Neural cell (in vitro differentiated cells): ENCODE measurements around the gene ESPNL. TPM values are rescaled to one million over a fixed set of nuclear protein-coding genes. Genes with fewer than 3 reads are reported as not detected.

Experiments used
- H2AFZ ChIP-seq: fragments of 200-600, 300-800 bp; sonication (generic), shearing (Covaris generic); 2 replicates; pipeline ENCODE4 v1.6.0; 2014; ENCODE audit warnings: low read depth, mild to moderate bottlenecking, antibody characterized with exemption, low read length, moderate library complexity
- H3F3A ChIP-seq: fragments of 200-600 bp; shearing (Covaris generic); 2 replicates; pipeline ENCODE4 v1.6.1; 2016; ENCODE audit warnings: mild to moderate bottlenecking, moderate library complexity, mixed read lengths, antibody characterized with exemption, low read length; ENCODE audit not compliant: insufficient read depth, poor library complexity, severe bottlenecking
- H3K27ac ChIP-seq: fragments of 200-600, 300-800 bp; sonication (generic), shearing (Covaris generic); 2 replicates; pipeline ENCODE4 v1.5.1; 2014; ENCODE audit warnings: mild to moderate bottlenecking, low read length, moderate library complexity
- H3K27me3 ChIP-seq: fragments of 300-800, 200-600 bp; sonication (generic), shearing (Covaris generic); 2 replicates; pipeline ENCODE4 v1.6.0; 2014; ENCODE audit warnings: mild to moderate bottlenecking, low read depth, low read length, moderate library complexity; ENCODE audit not compliant: insufficient read depth
- H3K36me3 ChIP-seq: fragments of 300-800, 200-600 bp; sonication (generic), shearing (Covaris generic); 2 replicates; pipeline ENCODE4 v1.5.1; 2014; ENCODE audit warnings: mild to moderate bottlenecking, antibody characterized with exemption, low read length, moderate library complexity; ENCODE audit not compliant: insufficient read depth
- H3K4me2 ChIP-seq: fragments of 300-800, 200-600 bp; sonication (generic), shearing (Covaris generic); 2 replicates; pipeline ENCODE4 v1.6.0; 2014; ENCODE audit warnings: mild to moderate bottlenecking, low read length
- H3K4me3 ChIP-seq: fragments of 300-800, 200-600 bp; sonication (generic), shearing (Covaris generic); 2 replicates; pipeline ENCODE4 v1.5.1; 2014; ENCODE audit warnings: mild to moderate bottlenecking, low read length, moderate library complexity
- H3K79me2 ChIP-seq: fragments of 200-600 bp; shearing (Covaris generic); replicated peaks from 2 replicates; pipeline ENCODE4 v1.6.0; 2014; ENCODE audit warnings: mild to moderate bottlenecking, low read length, moderate library complexity; ENCODE audit not compliant: insufficient read depth
- H3K9ac ChIP-seq: fragments of 300-800, 200-600 bp; sonication (generic), shearing (Covaris generic); 2 replicates; pipeline ENCODE4 v1.6.1; 2016; ENCODE audit warnings: mild to moderate bottlenecking, low read length, mixed read lengths
- H3K9me2 ChIP-seq: fragments of 200-600 bp; shearing (Covaris generic); 2 replicates; pipeline ENCODE4 v1.6.1; 2016; ENCODE audit warnings: mild to moderate bottlenecking, low read length, mixed read lengths; ENCODE audit not compliant: insufficient read depth
- H3K9me3 ChIP-seq: fragments of 200-600, 300-800 bp; sonication (generic), shearing (Covaris generic); 2 replicates; pipeline ENCODE4 v1.6.1; 2016; ENCODE audit warnings: mild to moderate bottlenecking, mixed run types, low read length, moderate library complexity, mixed read lengths
- H4K20me1 ChIP-seq: fragments of 200-600 bp; shearing (Covaris generic); 2 replicates; pipeline ENCODE4 v1.6.1; 2016; ENCODE audit warnings: mild to moderate bottlenecking, mixed run types; ENCODE audit not compliant: insufficient read depth
- EP300 ChIP-seq: fragments of 450-650 bp; conservative IDR thresholded peaks from 2 replicates; pipeline ENCODE4 v1.6.1; 2014; ENCODE audit warnings: antibody characterized with exemption, mild to moderate bottlenecking, moderate library complexity; ENCODE audit not compliant: poor library complexity, severe bottlenecking
- EZH2 ChIP-seq: fragments of 200-600, 300-800 bp; shearing (Covaris generic), sonication (generic); IDR thresholded peaks from 2 replicates; pipeline ENCODE4 v1.6.1; 2014; ENCODE audit warnings: antibody characterized with exemption, low read length, borderline replicate concordance, mild to moderate bottlenecking; ENCODE audit not compliant: insufficient read depth, poor library complexity, severe bottlenecking
- MXI1 ChIP-seq: fragments of 450-650 bp; conservative IDR thresholded peaks from 2 replicates; pipeline ENCODE4 v1.6.1; 2014; ENCODE audit warnings: antibody characterized with exemption, mild to moderate bottlenecking; ENCODE audit not compliant: poor library complexity, severe bottlenecking
- POLR2AphosphoS5 ChIP-seq: IDR thresholded peaks from 2 replicates; pipeline ENCODE4 v1.6.1; 2012
- RAD21 ChIP-seq: fragments of 450-650 bp; conservative IDR thresholded peaks from 2 replicates; pipeline ENCODE4 v1.6.1; 2014; ENCODE audit warnings: antibody characterized with exemption, mild to moderate bottlenecking, moderate library complexity
- REST ChIP-seq: IDR thresholded peaks from 2 replicates; pipeline ENCODE4 v1.6.1; 2012; ENCODE audit warnings: borderline replicate concordance
- SMC3 ChIP-seq: fragments of 450-650 bp; conservative IDR thresholded peaks from 2 replicates; pipeline ENCODE4 v1.6.1; 2014; ENCODE audit warnings: antibody characterized with exemption, mild to moderate bottlenecking, moderate library complexity; ENCODE audit not compliant: poor library complexity
- TAF1 ChIP-seq: IDR thresholded peaks from 2 replicates; pipeline ENCODE4 v1.6.1; 2012; ENCODE audit warnings: low read depth
- polyA plus RNA-seq: library from polyadenylated mRNA; depleted of rRNA; stranded (reverse); fragments of >200 nt; gene quantifications from 2 replicates; pipeline ENCODE4 v1.2.3, GENCODE V29; 2014
- TF ChIP-seq, protein P1 (sequence below): fragments of 450-650 bp; IDR thresholded peaks from 2 replicates; pipeline ENCODE4 v1.5.1; 2014; ENCODE audit warnings: antibody characterized with exemption, mild to moderate bottlenecking, moderate library complexity; ENCODE audit not compliant: poor library complexity, severe bottlenecking

Gene ESPNL
- polyA plus RNA-seq, 1 donor from 2014 or later: 0.69 TPM

- H3K4me3 ChIP-seq: no peak overlapping the region
- no peak overlapping the region for H3K9ac ChIP-seq
- H3F3A ChIP-seq: no peaks in the 10 kb centered on the region
- TF ChIP-seq SMC3: no peak
- TF ChIP-seq RAD21: no peak
- TF ChIP-seq EZH2: no peak
- TF ChIP-seq REST: no peak
- TF ChIP-seq EP300: no peak
- no peak for TF ChIP-seq MXI1
- no peak for TF ChIP-seq TAF1
- TF ChIP-seq POLR2AphosphoS5: no peak
- TF ChIP-seq, protein P1, sequence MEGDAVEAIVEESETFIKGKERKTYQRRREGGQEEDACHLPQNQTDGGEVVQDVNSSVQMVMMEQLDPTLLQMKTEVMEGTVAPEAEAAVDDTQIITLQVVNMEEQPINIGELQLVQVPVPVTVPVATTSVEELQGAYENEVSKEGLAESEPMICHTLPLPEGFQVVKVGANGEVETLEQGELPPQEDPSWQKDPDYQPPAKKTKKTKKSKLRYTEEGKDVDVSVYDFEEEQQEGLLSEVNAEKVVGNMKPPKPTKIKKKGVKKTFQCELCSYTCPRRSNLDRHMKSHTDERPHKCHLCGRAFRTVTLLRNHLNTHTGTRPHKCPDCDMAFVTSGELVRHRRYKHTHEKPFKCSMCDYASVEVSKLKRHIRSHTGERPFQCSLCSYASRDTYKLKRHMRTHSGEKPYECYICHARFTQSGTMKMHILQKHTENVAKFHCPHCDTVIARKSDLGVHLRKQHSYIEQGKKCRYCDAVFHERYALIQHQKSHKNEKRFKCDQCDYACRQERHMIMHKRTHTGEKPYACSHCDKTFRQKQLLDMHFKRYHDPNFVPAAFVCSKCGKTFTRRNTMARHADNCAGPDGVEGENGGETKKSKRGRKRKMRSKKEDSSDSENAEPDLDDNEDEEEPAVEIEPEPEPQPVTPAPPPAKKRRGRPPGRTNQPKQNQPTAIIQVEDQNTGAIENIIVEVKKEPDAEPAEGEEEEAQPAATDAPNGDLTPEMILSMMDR: no peak
- no peak overlapping the region for H3K4me2 ChIP-seq
- H3K9me2 ChIP-seq: no peaks in the 10 kb centered on the region
- no peaks in the 10 kb centered on the region for H3K27me3 ChIP-seq
- no peaks in the 10 kb centered on the region for H4K20me1 ChIP-seq
- H3K79me2 ChIP-seq: no peaks in the 10 kb centered on the region
- no peaks in the 10 kb centered on the region for H3K36me3 ChIP-seq
- no peak overlapping the region for H3K27ac ChIP-seq
- H2AFZ ChIP-seq: no peak overlapping the region
- H3K9me3 ChIP-seq: no peaks in the 10 kb centered on the region
These were observed 5.6 kb downstream of the ESPNL start for GRCh38 chr2:238105506-238106338.

DNA sequence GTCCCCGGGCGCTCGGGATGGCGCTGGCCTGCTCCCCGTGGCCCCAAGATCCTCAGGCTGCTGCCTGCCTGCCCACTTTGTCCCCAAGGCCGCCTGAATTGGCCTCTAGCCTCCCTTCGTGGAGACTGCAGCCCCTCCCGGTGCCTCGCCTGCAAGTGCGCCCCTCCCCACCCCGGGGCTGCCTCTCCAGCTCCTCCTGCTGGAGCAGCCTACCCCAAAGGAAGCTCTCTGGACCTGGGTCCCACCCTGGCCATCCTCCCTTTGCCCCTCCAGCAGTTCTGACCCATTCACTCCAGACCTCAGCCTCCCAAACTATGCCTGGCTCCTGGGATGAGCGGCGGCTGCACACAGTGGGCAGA is 6.2 kb downstream of the ESPNL start:
- H3K4me2 ChIP-seq: no peak overlapping the region
- H4K20me1 ChIP-seq: no peaks in the 10 kb centered on the region
- no peaks in the 10 kb centered on the region for H3K27me3 ChIP-seq
- H3K36me3 ChIP-seq: no peaks in the 10 kb centered on the region
- no peak overlapping the region for H3K27ac ChIP-seq
- no peak overlapping the region for H3K4me3 ChIP-seq
- H3K9me3 ChIP-seq: no peaks in the 10 kb centered on the region
- TF ChIP-seq SMC3: no peak
- no peak for TF ChIP-seq EZH2
- TF ChIP-seq, protein P1: no peak
- TF ChIP-seq RAD21: no peak
- no peak for TF ChIP-seq REST
- TF ChIP-seq TAF1: no peak
- TF ChIP-seq POLR2AphosphoS5: no peak
- TF ChIP-seq EP300: no peak
- TF ChIP-seq MXI1: no peak
- H3K9me2 ChIP-seq: no peaks in the 10 kb centered on the region
- no peak overlapping the region for H3K9ac ChIP-seq
- H2AFZ ChIP-seq: no peak overlapping the region
- H3K79me2 ChIP-seq: no peaks in the 10 kb centered on the region
- H3F3A ChIP-seq: no peaks in the 10 kb centered on the region
